ENCODE data around the gene PSMB7.
A peak's percentile ranks its signal among the peaks of the same experiment; 100 is the strongest.

The PSMB7 gene

GRCh38 chr9:124395826-124396225 lies 19.4 kb downstream of the PSMB7 start (continued):
- TF ChIP-seq ZNF274 (IDR thresholded peaks at IDR 0.05; ENCODE audit: low read length) (no peak), ZNF274 (tag by site-specific recombination; IDR thresholded peaks at IDR 0.05; ENCODE audit: borderline replicate concordance) (no peak), SETDB1 (IDR thresholded peaks at IDR 0.05; ENCODE audit: insufficient read length, low read length) (no peak), ZNF561 (tag by site-specific recombination; IDR thresholded peaks at IDR 0.05; ENCODE audit: borderline replicate concordance) (no peak), PRDM6 (tag by site-specific recombination; IDR thresholded peaks at IDR 0.05) (no peak)

GRCh38 chr9:124394596-124394995 lies 20.6 kb downstream of the PSMB7 start:
- Histone ChIP-seq H3K27ac (ENCODE audit: extremely low read depth, low read depth, low read length) (no peak overlapping the region), H3K4me1 (ENCODE audit: control insufficient read depth, insufficient read depth, low read length) (peaks cover 15% of the 10 kb centered on the region), H3K4me3 (ENCODE audit: low read depth, low read length) (no peak overlapping the region), H3K36me3 (ENCODE audit: control insufficient read depth in 2 of 2, insufficient read depth in 1 of 2, low read length in 2 of 2) (peaks cover 0 to 36% of the 10 kb centered on the region in 2 experiments; a peak in 1 of 3 replicates), H3K9me3 (ENCODE audit: control insufficient read depth, insufficient read depth, low read depth, low read length) (no peaks in the 10 kb centered on the region)
- POLR2A ChIA-PET, result no interaction called here
- CTCF ChIA-PET, result interaction anchor here (0.5 to 1.5 kb wide), 6 partner anchors 9 to 354 kb away, joined by 3 to 8 read pairs (median 3); no protein-coding TSS in a partner anchor
- TF ChIP-seq ZNF654 (tag by site-specific recombination; IDR thresholded peaks at IDR 0.05; ENCODE audit: low read depth), result peak; percentile 49
- no peak for TF ChIP-seq ZNF311 (tag by site-specific recombination; IDR thresholded peaks at IDR 0.05; ENCODE audit: borderline replicate concordance)

- CTCF ChIA-PET, result interaction anchor here (0.5 to 1.5 kb wide), 5 partner anchors 9 to 354 kb away, joined by 3 to 8 read pairs (median 3); no protein-coding TSS in a partner anchor
Observed at GRCh38 chr9:124394167-124394566, 21.1 kb downstream of the PSMB7 start.

More at GRCh38 chr9:124394167-124394566, 21.1 kb downstream of the PSMB7 start:
- Histone ChIP-seq H3K4me3 (ENCODE audit: low read depth, low read length) (no peak overlapping the region), H3K9me3 (ENCODE audit: control insufficient read depth, insufficient read depth, low read depth, low read length) (no peaks in the 10 kb centered on the region), H3K36me3 (ENCODE audit: control insufficient read depth in 2 of 2, insufficient read depth in 1 of 2, low read length in 2 of 2) (peaks cover 0 to 32% of the 10 kb centered on the region in 2 experiments; a peak in 1 of 3 replicates), H3K27ac (ENCODE audit: extremely low read depth, low read depth, low read length) (no peak overlapping the region), H3K4me1 (ENCODE audit: control insufficient read depth, insufficient read depth, low read length) (peaks cover 15% of the 10 kb centered on the region)
- TF ChIP-seq ZNF416 (tag by site-specific recombination; IDR thresholded peaks at IDR 0.05) (no peak), ZNF146 (tag by site-specific recombination; IDR thresholded peaks at IDR 0.05) (no peak), ZBTB44 (tag by site-specific recombination; IDR thresholded peaks at IDR 0.05) (no peak), GLI4 (tag by site-specific recombination; IDR thresholded peaks at IDR 0.05) (no peak), RBAK (tag by site-specific recombination; IDR thresholded peaks at IDR 0.05) (no peak), ZFP41 (tag by site-specific recombination; IDR thresholded peaks at IDR 0.05; ENCODE audit: borderline replicate concordance) (no peak)
- TF ChIP-seq, protein P1, sequence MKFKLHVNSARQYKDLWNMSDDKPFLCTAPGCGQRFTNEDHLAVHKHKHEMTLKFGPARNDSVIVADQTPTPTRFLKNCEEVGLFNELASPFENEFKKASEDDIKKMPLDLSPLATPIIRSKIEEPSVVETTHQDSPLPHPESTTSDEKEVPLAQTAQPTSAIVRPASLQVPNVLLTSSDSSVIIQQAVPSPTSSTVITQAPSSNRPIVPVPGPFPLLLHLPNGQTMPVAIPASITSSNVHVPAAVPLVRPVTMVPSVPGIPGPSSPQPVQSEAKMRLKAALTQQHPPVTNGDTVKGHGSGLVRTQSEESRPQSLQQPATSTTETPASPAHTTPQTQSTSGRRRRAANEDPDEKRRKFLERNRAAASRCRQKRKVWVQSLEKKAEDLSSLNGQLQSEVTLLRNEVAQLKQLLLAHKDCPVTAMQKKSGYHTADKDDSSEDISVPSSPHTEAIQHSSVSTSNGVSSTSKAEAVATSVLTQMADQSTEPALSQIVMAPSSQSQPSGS (tag by site-specific recombination; IDR thresholded peaks at IDR 0.05; ENCODE audit: low read depth), result no peak
- TF ChIP-seq, protein P2, sequence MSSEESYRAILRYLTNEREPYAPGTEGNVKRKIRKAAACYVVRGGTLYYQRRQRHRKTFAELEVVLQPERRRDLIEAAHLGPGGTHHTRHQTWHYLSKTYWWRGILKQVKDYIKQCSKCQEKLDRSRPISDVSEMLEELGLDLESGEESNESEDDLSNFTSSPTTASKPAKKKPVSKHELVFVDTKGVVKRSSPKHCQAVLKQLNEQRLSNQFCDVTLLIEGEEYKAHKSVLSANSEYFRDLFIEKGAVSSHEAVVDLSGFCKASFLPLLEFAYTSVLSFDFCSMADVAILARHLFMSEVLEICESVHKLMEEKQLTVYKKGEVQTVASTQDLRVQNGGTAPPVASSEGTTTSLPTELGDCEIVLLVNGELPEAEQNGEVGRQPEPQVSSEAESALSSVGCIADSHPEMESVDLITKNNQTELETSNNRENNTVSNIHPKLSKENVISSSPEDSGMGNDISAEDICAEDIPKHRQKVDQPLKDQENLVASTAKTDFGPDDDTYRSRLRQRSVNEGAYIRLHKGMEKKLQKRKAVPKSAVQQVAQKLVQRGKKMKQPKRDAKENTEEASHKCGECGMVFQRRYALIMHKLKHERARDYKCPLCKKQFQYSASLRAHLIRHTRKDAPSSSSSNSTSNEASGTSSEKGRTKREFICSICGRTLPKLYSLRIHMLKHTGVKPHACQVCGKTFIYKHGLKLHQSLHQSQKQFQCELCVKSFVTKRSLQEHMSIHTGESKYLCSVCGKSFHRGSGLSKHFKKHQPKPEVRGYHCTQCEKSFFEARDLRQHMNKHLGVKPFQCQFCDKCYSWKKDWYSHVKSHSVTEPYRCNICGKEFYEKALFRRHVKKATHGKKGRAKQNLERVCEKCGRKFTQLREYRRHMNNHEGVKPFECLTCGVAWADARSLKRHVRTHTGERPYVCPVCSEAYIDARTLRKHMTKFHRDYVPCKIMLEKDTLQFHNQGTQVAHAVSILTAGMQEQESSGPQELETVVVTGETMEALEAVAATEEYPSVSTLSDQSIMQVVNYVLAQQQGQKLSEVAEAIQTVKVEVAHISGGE (tag by site-specific recombination; conservative IDR thresholded peaks at IDR 0.05; ENCODE audit: low read depth), result no peak
- POLR2A ChIA-PET, result no interaction called here

Data from HEK293 (cell line).